H4 (cell line): ENCODE results near the gene RANBP3L. TPM values are rescaled to one million over a fixed set of nuclear protein-coding genes. Genes with fewer than 3 reads are reported as not detected.
"Not testable (repeated sequence)": the region's sequence is repeated elsewhere in the genome, so short reads cannot be mapped to it uniquely, and the experiment has no call there.

Experiments
- DNase-seq: peaks from one replicate; pipeline ENCODE4 v3.0.0-alpha.2; 2015; ENCODE audit warnings: low spot score
- total RNA-seq: library from RNA; depleted of rRNA; stranded (reverse); fragments of >200 nt; shearing (Covaris generic); gene quantifications from 2 replicates; pipeline ENCODE4 v1.2.3, GENCODE V29; 2014; rRNA removed

RANBP3L gene
- total RNA-seq, 1 experiment from 2014 or later: 1.6 TPM

GRCh38 chr5:36206913-36207312, 94.8 kb downstream of the RANBP3L start:
- DNase-seq: no peak

GRCh38 chr5:36205329-36205728, 96.4 kb downstream of the RANBP3L start:
- no peak for DNase-seq

- DNase-seq: peak; percentile 14
These were observed 99.2 kb downstream of the RANBP3L start for GRCh38 chr5:36202521-36202961.

GRCh38 chr5:36200513-36200912, 101.2 kb downstream of the RANBP3L start:
- no peak for DNase-seq

- no peak for DNase-seq
These were observed 102.1 kb downstream of the RANBP3L start for GRCh38 chr5:36199620-36200019.

- not testable (repeated sequence) for DNase-seq
These were observed 102.9 kb downstream of the RANBP3L start for GRCh38 chr5:36198783-36199182.

Other genes starting within 250 kb of the RANBP3L start
- 0.12 and 0.33 TPM in 2 replicates for gene UGT3A2, start 235.0 kb downstream of the RANBP3L start, total RNA-seq
- 8.8 and 42.3 TPM in 2 replicates for gene LMBRD2, start 150.0 kb downstream of the RANBP3L start, total RNA-seq
- gene SKP2, start 149.8 kb downstream of the RANBP3L start, total RNA-seq: 61.6 and 84.5 TPM in 2 replicates
- gene NADK2, start 60.0 kb downstream of the RANBP3L start, total RNA-seq: 25.9 and 30.4 TPM in 2 replicates